OCI-LY3 (cell line): Measurements from ENCODE around the gene TM9SF2.

ENCODE experiments used
- CTCF ChIP-seq: fragments of 200-600, 300-600 bp; sonication (generic); IDR thresholded peaks from 2 replicates; pipeline ENCODE4 v1.5.1; 2014; ENCODE audit warnings: antibody characterized with exemption, low read length, low read depth
- EZH2phosphoT487 ChIP-seq: fragments of 200-600 bp; shearing (Covaris generic); IDR thresholded peaks from 2 replicates; pipeline ENCODE4 v1.6.1; 2018; ENCODE audit warnings: antibody characterized with exemption, mixed run types, low read depth

DNA sequence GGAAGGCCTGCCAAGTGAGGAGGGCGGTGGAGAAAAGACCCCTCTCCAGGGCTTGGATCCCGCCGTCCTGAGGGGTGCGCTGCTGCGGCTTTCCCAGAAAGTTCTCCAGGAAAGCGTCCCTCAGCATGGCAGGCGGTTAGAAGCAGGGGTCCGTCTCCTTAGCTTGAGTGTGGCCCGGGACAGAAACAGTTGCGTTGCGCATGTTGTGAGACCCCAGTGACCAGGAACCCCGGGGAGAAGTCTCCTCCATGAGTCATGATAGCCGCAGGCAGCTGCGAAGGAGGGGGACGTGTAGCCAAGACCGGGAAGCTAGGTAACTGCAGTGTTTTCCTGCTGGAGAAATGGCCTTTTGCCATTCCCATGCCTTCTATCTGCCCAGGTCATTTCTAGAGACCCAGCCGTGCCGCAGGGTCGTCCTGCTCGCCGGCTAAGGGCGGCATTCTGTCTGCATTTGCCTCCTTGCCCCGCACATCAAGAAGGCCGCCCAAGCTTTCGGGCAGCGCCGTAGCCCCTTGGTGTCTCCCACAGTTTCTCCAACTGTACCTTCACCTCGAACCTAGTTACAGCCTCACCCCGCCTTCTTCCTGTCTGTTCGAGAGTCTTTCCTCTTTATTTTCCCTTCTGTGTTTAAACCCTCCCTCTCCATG, 64.3 kb downstream of the TM9SF2 start:
- TF ChIP-seq CTCF (no peak), EZH2phosphoT487 (no peak)
